ENCODE results near the gene LIMD2.

GRCh38 chr17:63682981-63683380 is 16.9 kb downstream of the LIMD2 start:
- no peak for TF ChIP-seq REST (IDR thresholded peaks at IDR 0.05; ENCODE audit: insufficient read depth in 1 of 2, low read depth in 2 of 2, low read length in 1 of 2)
- no peak for TF ChIP-seq CTCF (IDR thresholded peaks at IDR 0.05)
- TF ChIP-seq TCF7L2 (IDR thresholded peaks at IDR 0.05; ENCODE audit: low read depth, low read length) = no peak
- no peak for TF ChIP-seq POLR2AphosphoS5 (IDR thresholded peaks at IDR 0.05; ENCODE audit: low read depth, low read length)
- TF ChIP-seq SIN3A (IDR thresholded peaks at IDR 0.05; ENCODE audit: borderline replicate concordance, insufficient read depth, low read depth, low read length) = no peak

All from Panc1 (cell line).